A673 (cell line): Measurements from ENCODE around the gene KDELR3. TPM values are rescaled to one million over a fixed set of nuclear protein-coding genes. Genes with fewer than 3 reads are reported as not detected.

Experiments
- BruUV-seq: library from RNA; stranded (reverse); fragments of 400-500 nt; replicated peaks from 2 replicates; lab custom pipeline; 2021; lab: Mats Ljungman, UMichigan
- CTCF ChIA-PET: fragments of 300-600 bp; sonication (Branson Sonifier 250); formaldehyde crosslinking; loops from one replicate; lab custom pipeline; 2022; ENCODE audit warnings: antibody characterized with exemption; lab: Charles Lee
- POLR2A ChIA-PET: fragments of 300-600 bp; sonication (Branson Sonifier 250); formaldehyde crosslinking; loops from one replicate; lab custom pipeline; 2022; ENCODE audit warnings: antibody characterized with exemption; ENCODE audit not compliant: low non-redundant PET; lab: Charles Lee
- DNase-seq: peaks from one replicate; pipeline ENCODE4 v3.0.0-alpha.2; 2015; ENCODE audit warnings: low spot score
- H3K27ac ChIP-seq: fragments of 200-600 bp; sonication (generic); 2 replicates; pipeline ENCODE4 v1.5.1; 2016; ENCODE audit warnings: mixed run types, low read depth, mild to moderate bottlenecking, mixed read lengths, antibody characterized with exemption, low read length; ENCODE audit not compliant: poor library complexity, severe bottlenecking
- H3K27me3 ChIP-seq: fragments of 200-600 bp; sonication (generic); replicated peaks from 2 replicates; pipeline ENCODE4 v1.6.1; 2017; ENCODE audit warnings: mixed run types, low read depth, mild to moderate bottlenecking, mixed read lengths, antibody characterized with exemption, low read length; ENCODE audit not compliant: insufficient read depth, poor library complexity
- H3K36me3 ChIP-seq: fragments of 200-600 bp; sonication (generic); 2 replicates; pipeline ENCODE4 v1.6.1; 2016; ENCODE audit warnings: mixed run types, mild to moderate bottlenecking, mixed read lengths, antibody characterized with exemption, low read length; ENCODE audit not compliant: insufficient read depth, poor library complexity, severe bottlenecking
- H3K4me1 ChIP-seq: fragments of 200-600 bp; sonication (generic); 2 replicates; pipeline ENCODE4 v1.6.1; 2017; ENCODE audit warnings: mixed run types, mild to moderate bottlenecking, mixed read lengths, antibody characterized with exemption, low read length; ENCODE audit not compliant: insufficient read depth, poor library complexity, severe bottlenecking
- H3K4me3 ChIP-seq: fragments of 200-600 bp; sonication (generic); 2 replicates; pipeline ENCODE4 v1.5.1; 2016; ENCODE audit warnings: low read depth, mixed run types, mild to moderate bottlenecking, mixed read lengths, low read length; ENCODE audit not compliant: poor library complexity, severe bottlenecking
- H3K9me3 ChIP-seq: fragments of 200-600 bp; sonication (generic); 2 replicates; pipeline ENCODE4 v1.6.1; 2016; ENCODE audit warnings: mixed run types, low read depth, mild to moderate bottlenecking, mixed read lengths, antibody characterized with exemption, low read length; ENCODE audit not compliant: poor library complexity, severe bottlenecking
- EZH2 ChIP-seq: fragments of 200-600 bp; sonication (generic); IDR thresholded peaks from 2 replicates; pipeline ENCODE4 v1.6.1; 2017; ENCODE audit warnings: borderline replicate concordance, low read depth, mild to moderate bottlenecking, mixed read lengths, antibody characterized with exemption, low read length; ENCODE audit not compliant: poor library complexity, severe bottlenecking
- intact Hi-C: fragments of 100-400 bp; cut with micrococcal nuclease; formaldehyde crosslinking; loops from one replicate; pipeline ENCODE4 v1.10.0; 2022; ENCODE audit not compliant: unreplicated experiment
- total RNA-seq: library from RNA; stranded (reverse); gene quantifications from 2 replicates; pipeline ENCODE4 v1.2.3, GENCODE V29; 2021
- TF ChIP-seq, protein P1 (sequence below): fragments of 300-800, 200-600 bp; sonication (generic); conservative IDR thresholded peaks from 2 replicates; pipeline ENCODE4 v1.5.1; 2017; ENCODE audit warnings: low read depth, mild to moderate bottlenecking, antibody characterized with exemption, low read length, moderate library complexity, mixed read lengths

The KDELR3 gene
- total RNA-seq, 1 experiment from 2014 or later: 4.0 TPM

DNA sequence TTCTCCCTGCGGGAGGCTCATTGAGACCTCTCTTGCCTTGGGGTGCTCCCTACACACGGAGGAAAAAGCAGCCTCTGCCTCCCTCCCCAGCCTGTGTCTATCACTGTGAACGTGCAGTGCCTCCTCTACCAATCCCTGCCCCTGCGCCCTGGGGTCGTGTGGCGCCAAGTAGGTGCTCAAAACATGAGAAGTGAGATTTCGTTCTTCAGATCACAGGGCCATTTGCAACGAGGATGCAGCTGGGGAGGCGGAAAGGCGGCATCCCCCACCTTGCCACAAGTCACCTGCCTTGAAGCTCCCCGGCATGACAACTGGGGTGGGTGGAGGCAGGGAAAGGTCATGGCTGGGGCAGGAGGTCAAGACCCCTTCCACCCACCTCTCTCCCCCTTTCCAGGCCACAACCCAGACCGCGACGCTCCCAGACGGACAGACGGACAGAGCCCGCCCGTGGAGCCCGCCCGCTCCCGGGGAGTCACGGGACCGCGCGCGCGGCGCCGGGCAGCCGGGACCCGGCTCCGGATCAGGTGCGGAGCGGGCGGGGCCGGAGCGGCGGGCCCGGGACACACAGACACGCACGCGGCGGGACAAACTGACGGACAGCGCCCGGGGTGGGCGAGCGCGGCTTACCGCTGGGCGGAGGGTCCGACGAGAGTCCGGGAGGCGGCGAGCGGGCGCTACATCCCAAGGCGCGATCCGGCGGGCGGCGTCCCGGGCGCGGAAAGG is 13.4 kb upstream of the KDELR3 start:
- Histone ChIP-seq H3K27ac (no peak overlapping the region), H3K36me3 (no peaks in the 10 kb centered on the region), H3K4me3 (peak overlapping the region; percentile 58), H3K27me3 (peaks cover 8% of the 10 kb centered on the region), H3K4me1 (peaks cover 10% of the 10 kb centered on the region), H3K9me3 (no peaks in the 10 kb centered on the region)
- ChIA-PET CTCF (no interaction called here), POLR2A (no interaction called here)
- TF ChIP-seq, protein P1, sequence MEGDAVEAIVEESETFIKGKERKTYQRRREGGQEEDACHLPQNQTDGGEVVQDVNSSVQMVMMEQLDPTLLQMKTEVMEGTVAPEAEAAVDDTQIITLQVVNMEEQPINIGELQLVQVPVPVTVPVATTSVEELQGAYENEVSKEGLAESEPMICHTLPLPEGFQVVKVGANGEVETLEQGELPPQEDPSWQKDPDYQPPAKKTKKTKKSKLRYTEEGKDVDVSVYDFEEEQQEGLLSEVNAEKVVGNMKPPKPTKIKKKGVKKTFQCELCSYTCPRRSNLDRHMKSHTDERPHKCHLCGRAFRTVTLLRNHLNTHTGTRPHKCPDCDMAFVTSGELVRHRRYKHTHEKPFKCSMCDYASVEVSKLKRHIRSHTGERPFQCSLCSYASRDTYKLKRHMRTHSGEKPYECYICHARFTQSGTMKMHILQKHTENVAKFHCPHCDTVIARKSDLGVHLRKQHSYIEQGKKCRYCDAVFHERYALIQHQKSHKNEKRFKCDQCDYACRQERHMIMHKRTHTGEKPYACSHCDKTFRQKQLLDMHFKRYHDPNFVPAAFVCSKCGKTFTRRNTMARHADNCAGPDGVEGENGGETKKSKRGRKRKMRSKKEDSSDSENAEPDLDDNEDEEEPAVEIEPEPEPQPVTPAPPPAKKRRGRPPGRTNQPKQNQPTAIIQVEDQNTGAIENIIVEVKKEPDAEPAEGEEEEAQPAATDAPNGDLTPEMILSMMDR: no peak
- no peak for TF ChIP-seq EZH2
- no TSS peak for BruUV-seq
- DNase-seq: no peak
- intact Hi-C loops: no loop called here

DNA sequence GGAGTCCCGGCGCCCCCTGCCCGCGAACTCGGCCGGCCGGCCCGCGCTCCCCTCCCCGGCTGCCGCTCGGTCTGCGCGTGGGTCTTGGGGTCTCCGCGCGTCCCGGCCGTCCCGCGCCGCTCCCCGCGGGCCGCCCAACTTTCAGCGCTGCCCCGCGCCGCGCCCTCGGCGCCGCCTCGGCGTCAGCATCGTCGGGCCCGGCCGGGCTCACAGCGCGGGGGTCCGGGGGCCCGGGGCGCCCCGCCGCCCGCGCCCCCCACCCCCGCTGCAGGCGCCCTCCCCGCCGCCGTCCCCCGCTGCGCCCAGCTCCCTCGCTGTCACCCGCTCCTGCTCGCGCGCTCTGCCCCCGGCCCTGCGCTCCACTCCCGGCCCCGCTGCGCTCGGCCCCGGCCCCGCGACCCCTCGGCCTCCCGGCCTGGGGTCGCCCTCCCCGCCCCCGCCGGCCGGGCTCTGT is 12.8 kb upstream of the KDELR3 start, which contains the start of gene KCNJ4:
Gene KCNJ4, minus strand, starts transcription at position 124 of the 454 bp plus-strand sequence. CDS start 27,067 bp downstream, outside the sequence.
- H3K9me3 ChIP-seq: no peaks in the 10 kb centered on the region
- H3K4me1 ChIP-seq: peaks cover 10% of the 10 kb centered on the region
- intact Hi-C loops: no loop called here
- no peaks in the 10 kb centered on the region for H3K36me3 ChIP-seq
- TF ChIP-seq, protein P1: no peak
- no peak for TF ChIP-seq EZH2
- H3K27me3 ChIP-seq: peaks cover 8% of the 10 kb centered on the region
- ChIA-PET POLR2A (no interaction called here), CTCF (no interaction called here)
- no peak for DNase-seq
- peak within 1 kb of the TSS; percentile 58 for H3K4me3 ChIP-seq
- H3K27ac ChIP-seq: no peak within 1 kb of the TSS
- BruUV-seq: no TSS peak

DNA sequence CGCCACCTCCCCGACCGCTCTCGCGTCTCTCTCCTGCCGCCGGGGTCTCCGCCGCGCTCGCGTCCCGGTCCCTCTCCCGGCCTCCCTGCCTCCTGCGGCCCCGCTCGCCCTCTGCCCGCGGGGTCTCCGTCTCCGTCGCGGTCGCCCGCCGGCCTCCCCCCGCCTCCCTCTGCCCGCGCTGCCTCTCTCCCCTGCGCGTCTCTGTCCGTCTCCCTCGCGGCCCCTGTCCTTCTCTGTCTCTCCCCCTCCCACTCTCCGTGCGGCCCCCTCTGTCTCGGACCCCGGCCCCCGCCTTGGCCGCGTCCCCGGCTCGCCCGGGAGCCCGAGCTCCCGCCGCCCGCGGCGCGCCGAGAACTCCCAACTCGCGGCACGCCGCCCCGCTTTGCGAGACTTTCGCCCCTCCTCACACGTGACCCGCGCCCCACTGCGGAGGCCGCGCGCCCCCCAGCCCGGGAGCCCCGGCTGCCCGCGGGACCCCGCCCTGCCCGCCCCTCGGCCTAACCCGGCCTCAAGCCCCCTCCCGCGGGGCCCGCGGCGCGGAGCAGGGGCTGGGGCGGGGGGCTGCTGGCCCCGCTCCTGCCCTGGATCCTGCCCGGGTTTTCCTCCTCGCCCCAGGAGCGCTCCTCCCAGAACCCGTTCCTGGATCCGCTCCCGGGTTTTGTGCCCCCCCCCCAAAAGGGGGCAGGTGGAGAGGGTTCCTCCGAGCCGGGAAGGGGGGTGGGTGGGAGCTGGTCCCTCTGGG is 12.2 kb upstream of the KDELR3 start:
- no peaks in the 10 kb centered on the region for H3K9me3 ChIP-seq
- peaks cover 8% of the 10 kb centered on the region for H3K27me3 ChIP-seq
- H3K4me3 ChIP-seq: peak overlapping the region; percentile 58
- POLR2A ChIA-PET: no interaction called here
- intact Hi-C loops: no loop called here
- BruUV-seq: no TSS peak
- CTCF ChIA-PET: no interaction called here
- no peaks in the 10 kb centered on the region for H3K36me3 ChIP-seq
- DNase-seq: peak; percentile 69
- TF ChIP-seq, protein P1: no peak
- TF ChIP-seq EZH2: no peak
- H3K4me1 ChIP-seq: peaks cover 10% of the 10 kb centered on the region
- H3K27ac ChIP-seq: no peak overlapping the region
